SKM-1 treated with dmso at 0.1 percent for 144 hours (cell line): ENCODE data around the gene EML4.
"Not testable (repeated sequence)": the region's sequence is repeated elsewhere in the genome, so short reads cannot be mapped to it uniquely, and the experiment has no call there.

ENCODE experiments used
- DNase-seq: peaks from one replicate; lab custom pipeline; 2025; ENCODE audit not compliant: unreplicated experiment; lab: John Stamatoyannopoulos, UW

Gene EML4

GRCh38 chr2:42170619-42171395 is 1.7 kb downstream of the EML4 start:
- DNase-seq = no peak

- DNase-seq = no peak
These were observed 2.3 kb downstream of the EML4 start for GRCh38 chr2:42171396-42171980.

- no peak for DNase-seq
These were observed 2.9 kb downstream of the EML4 start for GRCh38 chr2:42172020-42172419.

- no peak for DNase-seq
These were observed 3.4 kb downstream of the EML4 start for GRCh38 chr2:42172566-42172965.

GRCh38 chr2:42173467-42173866 is 4.3 kb downstream of the EML4 start:
- not testable (repeated sequence) for DNase-seq

GRCh38 chr2:42176992-42177738 is 8.0 kb downstream of the EML4 start:
- DNase-seq = no peak

- DNase-seq = no peak
These were observed 9.2 kb downstream of the EML4 start for GRCh38 chr2:42178335-42178734.

GRCh38 chr2:42180300-42180699 is 11.1 kb downstream of the EML4 start:
- no peak for DNase-seq

GRCh38 chr2:42182654-42183308 is 13.6 kb downstream of the EML4 start:
- DNase-seq = no peak

- no peak for DNase-seq
These were observed 14.6 kb downstream of the EML4 start for GRCh38 chr2:42183775-42184174.

- DNase-seq = no peak
These were observed 15.2 kb downstream of the EML4 start for GRCh38 chr2:42184346-42184745.

- DNase-seq = no peak
These were observed 16.2 kb downstream of the EML4 start for GRCh38 chr2:42185220-42185921.

GRCh38 chr2:42186366-42186765 is 17.2 kb downstream of the EML4 start:
- no peak for DNase-seq

GRCh38 chr2:42186945-42187632 is 17.9 kb downstream of the EML4 start:
- no peak for DNase-seq

- DNase-seq = no peak
These were observed 18.7 kb downstream of the EML4 start for GRCh38 chr2:42187886-42188285.

- no peak for DNase-seq
These were observed 20.0 kb downstream of the EML4 start for GRCh38 chr2:42189235-42189566.

GRCh38 chr2:42190191-42190590 is 21.0 kb downstream of the EML4 start:
- DNase-seq = no peak

GRCh38 chr2:42191285-42192009 is 22.3 kb downstream of the EML4 start:
- DNase-seq = no peak

GRCh38 chr2:42192010-42192373 is 22.8 kb downstream of the EML4 start:
- no peak for DNase-seq
